PC-9 (cell line): ENCODE measurements around the gene PFKP. TPM values are rescaled to one million over a fixed set of nuclear protein-coding genes. Genes with fewer than 3 reads are reported as not detected.

Source experiments
- BruUV-seq: library from RNA; stranded (reverse); fragments of 400-500 nt; replicated peaks from 2 replicates; lab custom pipeline; 2021; lab: Mats Ljungman, UMichigan
- CTCF ChIA-PET: fragments of 300-600 bp; sonication (Branson Sonifier 250); formaldehyde crosslinking; loops from one replicate; lab custom pipeline; 2022; ENCODE audit warnings: antibody characterized with exemption; lab: Charles Lee
- POLR2A ChIA-PET: fragments of 300-600 bp; sonication (Branson Sonifier 250); formaldehyde crosslinking; loops from one replicate; lab custom pipeline; 2022; ENCODE audit warnings: antibody characterized with exemption; ENCODE audit not compliant: unreplicated experiment; lab: Charles Lee
- DNase-seq, 2 experiments: peaks; one replicate each; pipeline versions ENCODE4 v3.0.0 to v3.0.0-alpha.2; 2015 to 2022; ENCODE audit warnings: mixed read lengths in 1 of 2
- H2AFZ ChIP-seq: fragments of 200-600 bp; sonication (generic); 2 replicates; pipeline ENCODE4 v1.8.1; 2017; ENCODE audit warnings: antibody characterized with exemption
- H3F3A ChIP-seq: fragments of 200-600 bp; sonication (generic); 2 replicates; pipeline ENCODE4 v1.8.1; 2017; ENCODE audit warnings: antibody characterized with exemption, mild to moderate bottlenecking, low read depth; ENCODE audit not compliant: insufficient read depth
- H3K27ac ChIP-seq: fragments of 200-600 bp; sonication (generic); 2 replicates; pipeline ENCODE4 v1.6.1; 2016; ENCODE audit warnings: mixed run types
- H3K27me3 ChIP-seq: fragments of 200-600 bp; sonication (generic); 2 replicates; pipeline ENCODE4 v1.6.1; 2016; ENCODE audit warnings: low read depth, mixed run types; ENCODE audit not compliant: insufficient read depth
- H3K36me3 ChIP-seq: fragments of 200-600 bp; sonication (generic); 2 replicates; pipeline ENCODE4 v1.6.1; 2016; ENCODE audit warnings: low read depth, mixed run types
- H3K4me1 ChIP-seq: fragments of 200-600 bp; sonication (generic); replicated peaks from 2 replicates; pipeline ENCODE4 v1.6.1; 2016; ENCODE audit warnings: mixed run types; ENCODE audit not compliant: insufficient read depth
- H3K4me2 ChIP-seq: fragments of 200-600 bp; sonication (generic); 2 replicates; pipeline ENCODE4 v1.6.1; 2017; ENCODE audit warnings: mixed run types
- H3K4me3 ChIP-seq: fragments of 200-600 bp; sonication (generic); 2 replicates; pipeline ENCODE4 v1.6.1; 2016; ENCODE audit warnings: mixed run types
- H3K79me2 ChIP-seq: fragments of 200-600 bp; sonication (generic); 2 replicates; pipeline ENCODE4 v1.6.1; 2017; ENCODE audit warnings: low read depth, mixed run types
- H3K9me2 ChIP-seq: fragments of 200-600 bp; sonication (generic); 2 replicates; pipeline ENCODE4 v1.8.1; 2017; ENCODE audit warnings: mild to moderate bottlenecking; ENCODE audit not compliant: insufficient read depth
- H3K9me3 ChIP-seq: fragments of 200-600 bp; sonication (generic); 2 replicates; pipeline ENCODE4 v1.8.1; 2016; ENCODE audit warnings: low read depth; ENCODE audit not compliant: insufficient read depth
- H4K20me1 ChIP-seq: fragments of 200-600 bp; sonication (generic); 2 replicates; pipeline ENCODE4 v1.8.1; 2017; ENCODE audit not compliant: insufficient read depth
- EZH2 ChIP-seq: fragments of 200-600 bp; sonication (generic); IDR thresholded peaks from 2 replicates; pipeline ENCODE4 v1.8.0; 2017; ENCODE audit warnings: antibody characterized with exemption, low read depth
- intact Hi-C: fragments of 100-400 bp; cut with micrococcal nuclease; formaldehyde crosslinking; loops from one replicate; pipeline ENCODE4 v1.10.0; 2022; ENCODE audit not compliant: unreplicated experiment
- total RNA-seq: library from RNA; stranded (reverse); gene quantifications from 2 replicates; pipeline ENCODE4 v1.2.3, GENCODE V29; 2021
- TF ChIP-seq, protein P1 (sequence below): fragments of 200-600 bp; sonication (generic); conservative IDR thresholded peaks from 2 replicates; pipeline ENCODE4 v1.6.1; 2017; ENCODE audit warnings: mixed run types, antibody characterized with exemption, mild to moderate bottlenecking, moderate library complexity

Gene PFKP
- total RNA-seq, 1 experiment from 2014 or later = 234 TPM

DNA sequence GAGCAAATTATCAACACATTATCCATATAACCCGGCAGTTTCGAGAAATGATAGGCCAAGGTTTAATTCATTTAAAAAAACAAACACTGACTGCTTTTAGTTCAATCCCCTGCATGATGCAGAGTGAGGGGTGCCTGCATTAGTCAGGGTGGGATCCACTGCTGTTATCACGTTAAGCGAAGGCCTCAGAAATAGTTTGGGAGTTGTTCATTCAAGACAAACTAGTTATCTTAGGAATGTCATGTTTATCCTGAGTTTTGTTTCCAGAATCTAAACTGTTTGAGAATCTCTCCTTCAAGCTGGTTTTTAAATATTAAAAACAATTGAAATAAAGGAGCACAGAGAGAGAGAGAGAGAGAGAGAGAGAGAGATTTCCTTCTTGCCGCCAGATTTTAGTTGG, 36.6 kb upstream of the PFKP start:
- H4K20me1 ChIP-seq = no peaks in the 10 kb centered on the region
- no peak overlapping the region for H3K4me3 ChIP-seq
- H3K9me2 ChIP-seq = no peaks in the 10 kb centered on the region
- no peak overlapping the region for H2AFZ ChIP-seq
- H3K4me1 ChIP-seq = no peaks in the 10 kb centered on the region
- DNase-seq = no peak
- no peak overlapping the region for H3K4me2 ChIP-seq
- intact Hi-C loops = no loop called here
- TF ChIP-seq EZH2 = no peak
- TF ChIP-seq, protein P1, sequence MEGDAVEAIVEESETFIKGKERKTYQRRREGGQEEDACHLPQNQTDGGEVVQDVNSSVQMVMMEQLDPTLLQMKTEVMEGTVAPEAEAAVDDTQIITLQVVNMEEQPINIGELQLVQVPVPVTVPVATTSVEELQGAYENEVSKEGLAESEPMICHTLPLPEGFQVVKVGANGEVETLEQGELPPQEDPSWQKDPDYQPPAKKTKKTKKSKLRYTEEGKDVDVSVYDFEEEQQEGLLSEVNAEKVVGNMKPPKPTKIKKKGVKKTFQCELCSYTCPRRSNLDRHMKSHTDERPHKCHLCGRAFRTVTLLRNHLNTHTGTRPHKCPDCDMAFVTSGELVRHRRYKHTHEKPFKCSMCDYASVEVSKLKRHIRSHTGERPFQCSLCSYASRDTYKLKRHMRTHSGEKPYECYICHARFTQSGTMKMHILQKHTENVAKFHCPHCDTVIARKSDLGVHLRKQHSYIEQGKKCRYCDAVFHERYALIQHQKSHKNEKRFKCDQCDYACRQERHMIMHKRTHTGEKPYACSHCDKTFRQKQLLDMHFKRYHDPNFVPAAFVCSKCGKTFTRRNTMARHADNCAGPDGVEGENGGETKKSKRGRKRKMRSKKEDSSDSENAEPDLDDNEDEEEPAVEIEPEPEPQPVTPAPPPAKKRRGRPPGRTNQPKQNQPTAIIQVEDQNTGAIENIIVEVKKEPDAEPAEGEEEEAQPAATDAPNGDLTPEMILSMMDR = no peak
- no peaks in the 10 kb centered on the region for H3F3A ChIP-seq
- H3K27ac ChIP-seq = no peak overlapping the region
- H3K9me3 ChIP-seq = no peaks in the 10 kb centered on the region
- POLR2A ChIA-PET = no interaction called here
- BruUV-seq = no TSS peak
- no peaks in the 10 kb centered on the region for H3K79me2 ChIP-seq
- H3K36me3 ChIP-seq = no peaks in the 10 kb centered on the region
- H3K27me3 ChIP-seq = peaks cover 85% of the 10 kb centered on the region
- CTCF ChIA-PET = no interaction called here

DNA sequence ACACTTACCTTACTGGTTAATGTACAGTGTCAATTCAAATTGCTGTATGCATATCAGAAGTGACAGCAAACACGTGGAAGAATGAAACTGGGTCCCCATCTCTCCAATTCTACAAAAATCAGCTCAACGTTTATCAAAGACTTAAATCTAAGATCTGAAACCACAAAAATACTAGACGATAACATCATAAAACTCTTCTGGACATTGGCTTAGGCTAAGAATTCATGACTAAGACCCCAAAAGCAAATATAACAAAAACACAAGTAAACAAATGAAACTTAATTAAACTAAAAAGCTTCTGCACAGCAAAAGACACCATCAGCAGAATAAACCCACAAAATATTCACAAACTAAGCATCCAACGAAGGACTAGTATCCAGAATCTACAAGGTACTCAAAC, 35.9 kb upstream of the PFKP start:
- no TSS peak for BruUV-seq
- Histone ChIP-seq H2AFZ (no peak overlapping the region), H4K20me1 (no peaks in the 10 kb centered on the region), H3K79me2 (no peaks in the 10 kb centered on the region), H3K9me3 (no peaks in the 10 kb centered on the region), H3K4me2 (no peak overlapping the region), H3K4me3 (no peak overlapping the region), H3K36me3 (no peaks in the 10 kb centered on the region), H3F3A (no peaks in the 10 kb centered on the region), H3K9me2 (no peaks in the 10 kb centered on the region), H3K27me3 (peaks cover 85% of the 10 kb centered on the region), H3K4me1 (no peaks in the 10 kb centered on the region), H3K27ac (no peak overlapping the region)
- TF ChIP-seq, protein P1 = no peak
- no peak for TF ChIP-seq EZH2
- DNase-seq = no peak
- ChIA-PET POLR2A (no interaction called here), CTCF (no interaction called here)
- intact Hi-C loops = no loop called here

DNA sequence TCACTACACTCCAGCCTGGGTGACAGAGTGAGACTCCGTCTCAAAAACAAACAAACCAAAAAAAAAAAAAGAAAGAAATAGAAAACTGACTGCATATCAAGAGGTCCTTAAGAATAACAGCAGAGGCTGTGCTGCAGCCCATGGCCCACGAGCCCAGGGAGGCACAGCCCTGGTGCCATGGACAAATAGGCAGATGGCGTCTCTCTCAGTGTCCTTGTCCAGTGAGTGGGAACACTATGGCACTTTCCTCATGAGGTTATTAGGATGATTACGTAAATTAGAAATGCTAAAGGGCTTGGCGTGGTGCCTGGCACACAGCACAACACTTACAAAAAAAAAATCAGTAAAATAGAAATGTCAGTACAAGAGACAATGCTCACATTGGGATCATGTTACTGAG, 33.4 kb upstream of the PFKP start:
- POLR2A ChIA-PET = no interaction called here
- CTCF ChIA-PET = no interaction called here
- Histone ChIP-seq H4K20me1 (no peaks in the 10 kb centered on the region), H2AFZ (no peak overlapping the region), H3K27ac (no peak overlapping the region), H3K27me3 (peaks cover 78% of the 10 kb centered on the region), H3K36me3 (no peaks in the 10 kb centered on the region), H3K4me2 (no peak overlapping the region), H3K79me2 (no peaks in the 10 kb centered on the region), H3K4me3 (no peak overlapping the region), H3K9me2 (no peaks in the 10 kb centered on the region), H3K4me1 (no peaks in the 10 kb centered on the region), H3F3A (no peaks in the 10 kb centered on the region), H3K9me3 (no peaks in the 10 kb centered on the region)
- no peak for DNase-seq
- no TSS peak for BruUV-seq
- intact Hi-C loops = no loop called here
- no peak for TF ChIP-seq EZH2
- TF ChIP-seq, protein P1 = no peak
